Lower lobe of right lung (tissue), 2 donors: ENCODE results near the gene FXYD4. TPM values are rescaled to one million over a fixed set of nuclear protein-coding genes. Genes with fewer than 3 reads are reported as not detected.

Source experiments
- ATAC-seq, 2 donors: fragments of 200-7000 bp; cut with Tn5 transposase; one replicate each; pipeline ENCODE4 v1.9.1; 2020 to 2022; ENCODE audit warnings: mild to moderate bottlenecking in 2 of 2, moderate library complexity in 2 of 2
- DNase-seq: peaks from one replicate; pipeline ENCODE4 v3.0.0-alpha.2; 2020
- H3K27ac ChIP-seq: fragments of 200-600 bp; one replicate; pipeline ENCODE4 v1.8.0; 2022
- H3K27me3 ChIP-seq: fragments of 200-600 bp; one replicate; pipeline ENCODE4 v1.8.0; 2022; ENCODE audit warnings: low read depth
- H3K36me3 ChIP-seq: fragments of 200-600 bp; one replicate; pipeline ENCODE4 v1.8.0; 2022; ENCODE audit warnings: mild to moderate bottlenecking
- H3K4me1 ChIP-seq: fragments of 200-600 bp; one replicate; pipeline ENCODE4 v1.8.0; 2022
- H3K4me3 ChIP-seq: fragments of 200-600 bp; one replicate; pipeline ENCODE4 v1.8.0; 2022; ENCODE audit warnings: mild to moderate bottlenecking
- H3K9me3 ChIP-seq: fragments of 200-600 bp; one replicate; pipeline ENCODE4 v1.8.0; 2022
- CTCF ChIP-seq: fragments of 200-600 bp; IDR thresholded peaks from one replicate; pipeline ENCODE4 v1.8.0; 2022; ENCODE audit warnings: antibody characterized with exemption, mild to moderate bottlenecking
- intact Hi-C: fragments of 100-400 bp; cut with DNase I; formaldehyde crosslinking; loops from one replicate; pipeline ENCODE4 v1.11.0; 2022
- total RNA-seq: library from RNA; stranded (reverse); fragmentation: NEBNext Ultra II Directional; extraction: Animal tissue kit (Norgen Biotek cat#: 25700); gene quantifications from one replicate; pipeline ENCODE4 v1.2.1, GENCODE V29; 2021
- donor health status: DM: no; HTN: yes; CAD: no; lungs with severe emphysema.

FXYD4 gene
- total RNA-seq, 1 donor from 2014 or later: not detected

GRCh38 chr10:43409385-43410109 lies 38.1 kb downstream of the FXYD4 start:
- Histone ChIP-seq H3K9me3 (no peaks in the 10 kb centered on the region), H3K27me3 (no peaks in the 10 kb centered on the region), H3K36me3 (no peaks in the 10 kb centered on the region), H3K27ac (peak overlapping the region; percentile 98), H3K4me1 (peaks cover 30% of the 10 kb centered on the region), H3K4me3 (peak overlapping the region; percentile 79)
- ATAC-seq: peak; percentile 7 to 12
- intact Hi-C loops: no loop called here
- DNase-seq: peak; percentile 82
- no peak for TF ChIP-seq CTCF

DNA sequence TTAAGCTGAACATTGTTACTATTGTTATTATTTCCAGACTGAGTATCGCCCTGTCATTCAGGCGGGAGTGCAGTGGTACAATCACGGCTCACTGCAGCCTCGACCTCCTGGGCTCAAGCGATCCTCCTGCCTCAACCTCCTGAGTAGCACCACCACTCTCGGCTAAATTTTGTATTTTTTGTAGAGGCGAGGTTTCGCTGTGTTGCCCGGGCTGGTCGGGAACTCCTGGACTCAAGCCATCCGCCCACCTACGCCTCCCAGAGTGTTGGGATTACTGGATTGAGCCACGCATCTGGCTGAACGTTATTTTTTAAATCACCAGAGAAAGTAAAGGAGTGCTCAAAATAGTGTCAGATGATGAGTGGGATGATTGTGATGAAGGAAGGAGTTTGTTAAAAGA lies 38.9 kb downstream of the FXYD4 start:
- intact Hi-C loops: no loop called here
- H3K4me1 ChIP-seq: peaks cover 23% of the 10 kb centered on the region
- peak overlapping the region; percentile 98 for H3K27ac ChIP-seq
- TF ChIP-seq CTCF: no peak
- ATAC-seq (no peak), DNase-seq (no peak)
- H3K36me3 ChIP-seq: no peaks in the 10 kb centered on the region
- H3K4me3 ChIP-seq: peak overlapping the region; percentile 79
- no peaks in the 10 kb centered on the region for H3K27me3 ChIP-seq
- no peaks in the 10 kb centered on the region for H3K9me3 ChIP-seq

DNA sequence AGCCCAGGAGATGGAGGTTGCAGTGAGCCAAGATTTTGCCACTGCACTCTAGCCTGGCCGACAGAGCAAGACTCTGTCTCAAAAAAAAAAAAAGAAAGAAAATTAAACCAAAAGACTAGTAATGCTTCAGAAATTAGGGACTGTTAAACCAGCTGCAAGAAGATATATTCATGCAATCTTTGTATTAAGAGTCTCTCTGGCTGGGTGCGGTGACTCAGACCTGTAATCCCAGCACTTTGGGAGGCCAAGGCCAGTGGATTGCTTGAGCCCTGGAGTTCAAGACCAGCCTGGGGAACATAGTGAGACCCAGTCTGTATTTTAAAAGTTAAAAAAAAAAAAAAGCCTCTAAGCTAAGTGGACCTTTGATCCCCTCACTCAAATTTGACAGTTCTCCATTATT lies 40.1 kb downstream of the FXYD4 start:
- Histone ChIP-seq H3K4me1 (peaks cover 11% of the 10 kb centered on the region), H3K27ac (no peak overlapping the region), H3K27me3 (no peaks in the 10 kb centered on the region), H3K36me3 (no peaks in the 10 kb centered on the region), H3K9me3 (no peaks in the 10 kb centered on the region), H3K4me3 (no peak overlapping the region)
- no peak for TF ChIP-seq CTCF
- intact Hi-C loops: no loop called here
- ATAC-seq (no peak), DNase-seq (no peak)

DNA sequence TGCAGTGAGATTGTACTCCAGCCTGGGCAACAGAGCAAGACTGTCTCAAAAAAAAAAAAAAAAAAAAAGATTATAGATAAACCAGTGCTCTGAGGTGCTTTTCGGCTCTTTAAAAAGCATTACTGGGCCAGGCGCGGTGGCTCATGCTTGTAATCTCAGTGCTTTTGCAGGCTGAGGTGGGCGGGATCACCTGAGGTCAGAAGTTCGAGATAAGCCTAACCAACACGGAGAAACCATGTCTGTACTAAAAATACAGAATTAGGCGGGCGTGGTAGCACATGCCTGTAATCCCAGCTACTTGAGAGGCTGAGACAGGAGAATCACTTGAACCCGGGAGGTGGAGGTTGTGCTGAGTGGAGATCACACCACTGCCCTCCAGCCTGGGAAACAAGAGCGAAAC lies 44.1 kb downstream of the FXYD4 start:
- ATAC-seq (no peak), DNase-seq (no peak)
- no peaks in the 10 kb centered on the region for H3K9me3 ChIP-seq
- H3K4me3 ChIP-seq: no peak overlapping the region
- no peak overlapping the region for H3K27ac ChIP-seq
- intact Hi-C loops: no loop called here
- H3K4me1 ChIP-seq: peaks cover 9% of the 10 kb centered on the region
- TF ChIP-seq CTCF: no peak
- H3K36me3 ChIP-seq: no peaks in the 10 kb centered on the region
- no peaks in the 10 kb centered on the region for H3K27me3 ChIP-seq

DNA sequence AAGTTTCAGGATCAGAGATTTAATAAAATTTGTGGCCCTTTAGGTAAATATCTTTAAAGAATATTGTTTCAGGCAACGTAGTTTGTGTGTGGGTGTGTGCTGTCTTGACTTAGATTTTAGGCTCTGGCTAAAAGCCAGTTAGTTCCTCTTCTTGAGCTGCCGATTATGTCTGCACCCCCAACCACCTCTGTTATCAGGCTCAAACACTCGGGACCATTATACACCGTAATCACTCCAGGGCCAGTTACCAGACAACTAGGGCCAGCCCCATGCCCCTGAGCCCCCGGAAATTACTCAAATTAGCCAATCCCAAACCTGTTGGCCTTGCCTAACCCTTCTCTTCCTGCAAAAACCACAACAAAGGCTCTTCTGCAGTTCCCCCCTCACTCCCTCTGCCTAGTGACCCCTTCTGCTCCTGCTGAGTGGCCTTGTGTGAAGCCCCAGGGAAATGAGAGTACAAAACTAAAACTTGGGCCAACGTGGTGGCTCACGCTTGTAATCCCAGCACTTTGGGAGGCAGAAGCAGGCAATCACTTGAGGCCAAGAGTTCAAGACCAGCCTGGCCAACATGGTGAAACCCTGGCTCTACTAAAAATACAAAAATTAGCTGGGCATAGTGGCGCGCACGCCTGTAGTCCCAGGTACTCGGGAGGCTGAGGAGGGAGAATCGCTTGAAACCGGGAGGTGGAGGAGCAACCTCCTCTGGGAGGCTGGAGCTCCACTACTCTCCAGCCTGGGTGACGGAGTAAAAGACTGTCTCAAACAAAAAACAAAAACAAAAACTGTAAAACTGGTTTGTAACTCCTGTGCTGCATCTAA lies 46.7 kb downstream of the FXYD4 start:
- Histone ChIP-seq H3K27ac (peak overlapping the region; percentile 53), H3K9me3 (no peaks in the 10 kb centered on the region), H3K27me3 (no peaks in the 10 kb centered on the region), H3K4me1 (peaks cover 17% of the 10 kb centered on the region), H3K36me3 (no peaks in the 10 kb centered on the region), H3K4me3 (no peak overlapping the region)
- no peak for TF ChIP-seq CTCF
- DNase-seq (no peak), ATAC-seq (peak in 1 of 2 donors; percentile 5)
- intact Hi-C loops: no loop called here
